Esophagus (tissue), 2 donors: ENCODE measurements around the gene CCHCR1. TPM values are rescaled to one million over a fixed set of nuclear protein-coding genes. Genes with fewer than 3 reads are reported as not detected.
A peak's percentile ranks its signal among the peaks of the same experiment; 100 is the strongest.
"Not testable (repeated sequence)": the region's sequence is repeated elsewhere in the genome, so short reads cannot be mapped to it uniquely, and the experiment has no call there.

Experiments
- H3K27ac ChIP-seq, 2 donors: one replicate each; pipeline ENCODE4 v1.5.1; 2013; ENCODE audit warnings: low read depth in 2 of 2, mild to moderate bottlenecking in 2 of 2, inconsistent platforms in 1 of 2, low read length in 1 of 2, moderate library complexity in 1 of 2
- H3K27me3 ChIP-seq, 2 donors: one replicate each; pipeline ENCODE4 v1.6.1; 2013; ENCODE audit warnings: low read length in 2 of 2, control low read depth in 1 of 2, mild to moderate bottlenecking in 1 of 2; ENCODE audit not compliant: insufficient read depth in 2 of 2, control insufficient read depth in 1 of 2
- H3K36me3 ChIP-seq, 2 donors: one replicate each; pipeline ENCODE4 v1.6.1; 2013; ENCODE audit warnings: low read length in 1 of 2; ENCODE audit not compliant: control insufficient read depth in 2 of 2, insufficient read depth in 2 of 2
- H3K4me1 ChIP-seq, 2 donors: one replicate each; pipeline ENCODE4 v1.6.1; 2013; ENCODE audit warnings: low read length in 1 of 2; ENCODE audit not compliant: control insufficient read depth in 2 of 2, insufficient read depth in 2 of 2
- H3K4me3 ChIP-seq, 2 donors: one replicate each; pipeline ENCODE4 v1.5.1; 2013; ENCODE audit warnings: low read length in 2 of 2, mild to moderate bottlenecking in 2 of 2, low read depth in 1 of 2, moderate library complexity in 1 of 2
- H3K9me3 ChIP-seq, 2 donors: one replicate each; pipeline ENCODE4 v1.6.1; 2013; ENCODE audit warnings: mild to moderate bottlenecking in 2 of 2, low read depth in 1 of 2, low read length in 1 of 2, moderate library complexity in 1 of 2; ENCODE audit not compliant: control insufficient read depth in 2 of 2, insufficient read depth in 1 of 2
- WGBS, 2 donors: extraction: QIAGEN DNeasy Blood & Tissue Kit; methylation state at CpG; one replicate each; pipeline ENCODE4 v1.1.7; 2013; 5-methylcytosine and 5-hydroxymethylcytosine counted together
- polyA plus RNA-seq, 2 donors: library from polyadenylated mRNA; stranded (reverse); fragments of 200-250 nt; gene quantifications; one replicate each; pipeline ENCODE4 v1.2.3, GENCODE V29; 2013
- donor health status: healthy with polysubstance abuse.
- donor health status: Bipolar disorder and iron deficiency.

The CCHCR1 gene
- polyA plus RNA-seq, 2 donors, result 10.5 to 15.4 TPM

DNA sequence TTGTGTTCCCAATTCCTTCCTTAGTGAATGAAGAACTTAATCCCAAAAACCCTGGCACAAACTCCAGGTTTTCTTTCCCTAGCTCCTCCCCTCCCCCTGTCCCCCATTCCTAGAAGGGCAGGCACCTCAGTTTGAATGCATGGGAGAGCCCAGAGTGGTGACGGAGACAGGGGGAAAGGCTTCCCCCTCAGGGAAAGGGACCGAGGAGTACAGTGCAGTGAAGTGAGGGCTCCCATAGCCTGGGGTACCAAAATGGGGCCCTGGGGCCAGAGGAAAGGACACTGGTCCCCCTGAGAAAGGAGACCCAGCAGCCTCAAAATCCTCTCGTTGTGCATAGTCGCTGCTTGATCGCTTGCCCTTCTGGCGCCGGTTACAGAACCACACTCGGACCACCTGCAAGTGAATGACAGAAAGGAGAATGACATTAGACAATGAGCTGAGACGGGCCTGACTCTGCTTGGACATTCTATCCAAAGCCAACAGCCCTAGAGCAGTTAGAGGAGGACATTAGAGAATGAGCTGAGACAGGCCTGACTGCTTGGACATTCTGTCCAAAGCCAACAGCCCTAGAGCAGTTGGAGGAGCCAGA lies 7.0 kb upstream of the CCHCR1 start:
- not testable (repeated sequence) for H3K4me1 ChIP-seq, H3K27me3 ChIP-seq, H3K27ac ChIP-seq, H3K4me3 ChIP-seq, H3K9me3 ChIP-seq, H3K36me3 ChIP-seq
- 88 to 92% methylated on average over 7 to 8 of the region's 9 CpGs for WGBS, 2 donors

DNA sequence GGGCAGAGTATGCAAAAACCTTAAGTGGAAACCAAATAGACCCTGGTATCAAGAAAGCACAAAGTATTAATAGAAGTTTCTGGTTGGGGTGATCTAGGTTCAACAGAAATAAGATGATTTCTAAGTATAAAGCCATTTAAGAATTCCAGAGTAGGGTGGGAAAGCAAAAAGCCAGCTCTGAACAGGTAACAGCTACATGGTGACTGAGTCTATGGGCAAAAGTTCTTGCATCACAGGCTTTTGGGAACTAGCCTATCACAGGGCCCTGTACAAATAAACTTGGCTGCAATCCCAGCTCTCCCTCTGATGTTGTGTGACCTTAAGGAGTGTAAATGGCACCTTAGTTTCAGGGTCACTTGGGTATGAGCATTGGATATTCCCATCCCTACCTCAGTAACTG lies 6.3 kb upstream of the CCHCR1 start:
- Histone ChIP-seq H3K27me3 (no peaks in the 10 kb centered on the region), H3K27ac (no peak overlapping the region), H3K4me3 (no peak overlapping the region), H3K9me3 (no peaks in the 10 kb centered on the region), H3K4me1 (peaks cover 6% of the 10 kb centered on the region in 2 donors), H3K36me3 (peaks cover 0 to 1% of the 10 kb centered on the region in 2 donors)

DNA sequence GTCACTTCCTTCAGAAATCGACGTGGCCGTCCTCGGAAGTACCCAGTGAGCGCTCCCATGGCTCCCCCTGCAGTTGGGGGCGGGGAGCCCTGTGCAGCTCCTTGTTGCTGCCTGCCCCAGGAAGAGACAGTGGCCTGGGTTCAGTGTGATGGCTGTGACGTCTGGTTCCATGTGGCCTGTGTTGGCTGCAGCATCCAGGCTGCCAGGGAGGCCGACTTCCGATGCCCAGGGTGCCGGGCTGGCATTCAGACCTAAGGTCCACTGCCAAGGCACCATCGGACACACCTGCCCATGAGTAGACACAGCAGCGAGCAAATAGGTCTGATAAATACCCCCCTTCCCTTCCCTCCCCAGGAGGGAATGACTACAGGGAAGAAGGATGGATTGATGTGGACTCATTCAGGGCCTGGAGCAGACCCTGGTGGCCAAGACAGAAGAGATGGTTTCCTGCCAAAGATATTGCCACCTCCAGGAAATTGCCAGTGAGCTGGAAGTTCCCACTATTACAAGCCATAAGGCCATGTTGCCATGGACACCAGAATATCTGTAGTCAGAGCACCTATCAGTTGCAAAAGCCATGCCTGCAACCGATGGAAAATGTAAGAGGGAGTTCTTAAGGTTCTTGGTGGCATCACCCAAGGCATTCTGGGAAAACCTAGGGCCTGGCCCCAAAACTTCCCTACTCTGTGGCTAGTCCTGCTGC lies 5.0 kb upstream of the CCHCR1 start:
- Histone ChIP-seq H3K9me3 (no peaks in the 10 kb centered on the region), H3K27me3 (no peaks in the 10 kb centered on the region), H3K4me1 (peaks cover 6% of the 10 kb centered on the region in 2 donors), H3K27ac (no peak overlapping the region), H3K36me3 (peaks cover 0 to 1% of the 10 kb centered on the region in 2 donors), H3K4me3 (no peak overlapping the region)
- 89 to 91% methylated on average over 13 of the region's 13 CpGs for WGBS, 2 donors

DNA sequence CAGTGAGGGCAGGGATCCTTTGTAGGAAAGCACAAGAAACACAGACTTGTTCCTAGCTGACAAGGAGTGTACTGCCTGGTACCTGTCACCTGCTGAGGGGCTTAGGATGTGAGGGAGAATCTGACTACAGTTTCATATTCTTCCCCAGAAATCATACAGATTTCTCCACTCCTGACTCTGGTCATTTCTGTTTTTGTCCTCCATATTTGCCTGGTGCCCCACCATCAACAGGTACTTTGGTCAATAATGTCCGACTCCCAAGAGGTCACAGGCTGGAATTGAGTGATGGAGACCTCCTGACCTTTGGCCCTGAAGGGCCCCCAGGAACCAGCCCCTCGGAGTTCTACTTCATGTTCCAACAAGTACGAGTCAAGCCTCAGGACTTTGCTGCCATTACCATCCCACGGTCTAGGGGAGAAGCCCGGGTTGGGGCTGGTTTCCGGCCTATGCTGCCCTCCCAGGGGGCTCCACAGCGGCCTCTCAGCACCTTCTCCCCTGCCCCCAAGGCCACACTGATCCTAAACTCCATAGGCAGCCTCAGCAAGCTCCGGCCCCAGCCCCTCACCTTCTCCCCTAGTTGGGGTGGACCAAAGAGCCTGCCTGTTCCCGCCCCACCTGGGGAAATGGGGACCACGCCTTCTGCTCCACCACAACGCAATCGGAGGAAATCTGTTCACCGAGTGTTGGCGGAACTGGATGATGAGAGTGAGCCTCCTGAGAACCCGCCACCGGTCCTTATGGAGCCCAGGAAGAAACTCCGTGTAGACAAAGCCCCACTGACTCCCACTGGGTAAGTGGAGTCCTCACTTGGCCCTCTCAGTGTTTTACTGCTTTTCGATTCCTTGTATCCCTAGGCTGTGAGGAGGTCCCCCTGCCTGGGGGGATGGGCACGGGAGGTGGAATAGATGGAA lies 3.9 kb upstream of the CCHCR1 start:
- H3K27me3 ChIP-seq, result no peaks in the 10 kb centered on the region
- WGBS, 2 donors, result 90 to 91% methylated on average over 19 of the region's 19 CpGs
- H3K4me3 ChIP-seq, result no peak overlapping the region
- H3K27ac ChIP-seq, result no peak overlapping the region
- peaks cover 8 to 10% of the 10 kb centered on the region in 2 donors for H3K4me1 ChIP-seq
- no peaks in the 10 kb centered on the region for H3K9me3 ChIP-seq
- peaks cover 0 to 1% of the 10 kb centered on the region in 2 donors for H3K36me3 ChIP-seq

DNA sequence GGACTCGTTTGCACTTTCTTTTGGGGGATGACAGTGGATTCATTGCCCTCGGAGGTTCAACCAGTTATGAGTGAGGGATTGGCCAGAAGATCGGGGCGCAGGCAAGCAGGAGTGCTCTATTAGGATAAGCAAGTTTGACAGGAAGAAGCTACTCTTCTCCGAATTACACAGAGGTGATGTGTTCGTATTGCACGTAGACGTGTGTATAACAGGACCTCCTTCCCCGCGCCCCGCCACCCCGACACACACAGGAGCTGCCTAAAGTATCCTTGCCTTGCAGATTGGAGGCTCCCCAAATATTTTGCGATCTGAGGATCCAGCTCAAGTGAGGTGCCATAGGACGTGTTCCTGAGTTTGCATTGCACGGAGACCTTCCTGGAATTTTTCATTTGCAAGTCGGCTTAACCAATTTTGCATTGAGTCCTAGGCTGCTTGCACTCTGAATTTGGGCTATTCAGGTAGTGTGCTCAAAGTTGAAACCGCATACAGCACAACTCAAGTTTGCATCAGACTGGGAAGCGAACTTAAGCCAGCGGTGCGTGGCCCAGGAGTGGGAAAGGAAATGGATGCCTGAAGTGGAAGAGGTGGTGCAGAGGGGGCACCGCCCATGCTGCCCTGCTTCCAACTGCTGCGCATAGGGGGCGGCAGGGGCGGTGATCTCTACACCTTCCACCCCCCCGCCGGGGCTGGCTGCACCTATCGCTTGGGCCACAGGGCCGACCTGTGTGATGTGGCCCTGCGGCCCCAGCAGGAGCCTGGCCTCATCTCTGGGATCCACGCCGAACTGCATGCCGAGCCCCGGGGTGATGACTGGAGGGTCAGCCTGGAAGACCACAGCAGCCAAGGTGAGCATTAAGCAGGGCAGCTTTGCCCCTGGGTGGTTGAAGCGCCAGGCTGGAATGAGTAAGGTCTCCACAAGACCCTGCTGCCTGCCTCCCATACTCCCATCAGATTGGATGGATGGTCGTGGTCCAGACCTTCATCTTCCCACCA lies 1.6 kb upstream of the CCHCR1 start:
- H3K36me3 ChIP-seq, result peaks cover 0 to 7% of the 10 kb centered on the region in 2 donors
- no peaks in the 10 kb centered on the region for H3K27me3 ChIP-seq
- no peaks in the 10 kb centered on the region for H3K9me3 ChIP-seq
- WGBS, 2 donors, result 12 to 13% methylated on average over 34 to 35 of the region's 35 CpGs
- H3K27ac ChIP-seq, result peak overlapping the region in 1 of 2 donors; percentile 84
- peaks cover 8 to 10% of the 10 kb centered on the region in 2 donors for H3K4me1 ChIP-seq
- peak overlapping the region; percentile 64 to 76 for H3K4me3 ChIP-seq

DNA sequence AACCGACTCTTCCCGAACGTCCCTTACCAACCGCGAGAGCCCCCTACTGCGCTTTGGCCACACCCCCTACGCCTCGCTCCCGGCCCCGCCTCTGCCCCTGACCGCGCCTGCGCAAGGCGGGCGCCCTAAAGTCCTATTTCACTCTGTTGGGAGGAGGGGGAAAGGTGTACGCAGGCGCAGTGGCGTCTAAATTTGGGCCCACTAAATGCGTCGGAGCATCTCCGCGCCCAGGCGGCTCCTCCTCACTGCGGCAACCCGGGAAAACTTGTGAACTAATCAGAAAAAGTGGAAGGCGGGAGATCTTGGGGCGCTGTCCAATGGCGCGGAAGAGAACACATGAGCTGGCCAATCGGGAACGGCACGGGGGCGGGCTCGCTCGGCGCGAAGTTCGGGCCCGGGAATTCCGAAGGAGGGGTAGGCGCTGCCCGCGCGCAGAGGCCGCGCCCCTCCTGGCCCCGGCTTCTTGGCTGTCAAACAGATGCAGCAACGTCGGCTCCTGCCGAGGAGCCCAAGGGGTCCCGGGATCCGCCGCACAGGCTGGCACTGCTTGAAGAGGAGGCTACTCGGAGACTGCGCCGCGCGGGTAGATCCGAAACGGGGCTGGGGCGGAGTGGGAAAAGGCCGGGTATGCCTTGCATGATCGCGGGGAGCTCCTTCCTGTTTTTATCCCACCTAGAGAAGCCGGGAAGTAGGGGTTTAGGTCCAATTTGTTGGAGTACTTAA lies 699 bp upstream of the CCHCR1 start, which contains the start of gene TCF19:
TCF19 (plus strand) TSS at position 450 of the 723 bp plus-strand sequence. CDS start 881 bp downstream, outside the sequence.
- peaks cover 0 to 7% of the 10 kb centered on the region in 2 donors for H3K36me3 ChIP-seq
- H3K4me3 ChIP-seq, result peak within 1 kb of the TSS; percentile 64 to 76
- no peaks in the 10 kb centered on the region for H3K27me3 ChIP-seq
- peak within 1 kb of the TSS; percentile 84 to 85 for H3K27ac ChIP-seq
- 0% methylated on average over 56 to 65 of the region's 65 CpGs for WGBS, 2 donors
- no peaks in the 10 kb centered on the region for H3K9me3 ChIP-seq
- peaks cover 8 to 10% of the 10 kb centered on the region in 2 donors for H3K4me1 ChIP-seq

DNA sequence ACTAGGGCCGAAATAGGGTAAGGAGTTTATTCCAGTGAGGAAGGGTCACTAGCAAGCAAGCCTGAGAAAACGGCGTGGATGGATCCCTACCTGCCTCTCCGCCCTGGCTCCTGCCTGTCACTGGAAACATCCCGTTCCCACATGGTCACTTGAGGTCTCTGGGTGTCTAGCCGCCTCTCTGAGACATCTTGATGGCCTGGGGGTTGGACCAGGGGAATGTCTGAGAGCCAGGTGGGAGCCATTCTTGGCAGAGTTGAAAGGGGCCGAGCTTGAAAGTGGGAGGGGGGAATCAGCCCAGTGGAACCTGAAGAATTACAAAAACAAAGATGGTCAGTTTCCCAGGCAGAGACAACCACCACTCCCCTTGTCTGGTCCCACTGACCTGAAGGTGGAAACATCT lies 961 bp downstream of the CCHCR1 start:
- H3K9me3 ChIP-seq, result no peaks in the 10 kb centered on the region
- WGBS, 2 donors, result 91 to 92% methylated on average over 7 of the region's 7 CpGs
- H3K27ac ChIP-seq, result no peak overlapping the region

DNA sequence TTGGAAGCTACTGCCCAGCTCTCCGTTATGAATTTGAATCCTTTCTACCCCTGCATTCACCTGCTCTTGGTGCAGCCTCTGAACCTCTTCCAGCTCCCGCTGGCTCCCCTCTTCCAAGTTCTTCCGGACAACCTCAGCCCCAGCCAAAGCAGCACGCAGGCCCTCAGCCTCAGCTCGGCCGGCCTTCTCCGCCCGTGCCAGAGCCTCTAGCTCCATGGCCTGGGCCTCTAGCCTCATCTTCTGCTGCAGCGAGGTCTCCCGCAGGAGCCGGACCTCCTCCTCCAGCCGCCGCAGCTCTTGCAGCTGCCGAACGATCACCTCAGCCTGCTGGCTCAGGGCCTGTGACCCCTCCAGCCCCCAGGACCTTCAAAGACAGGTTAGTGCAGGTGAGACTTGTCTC lies 3.2 kb downstream of the CCHCR1 start:
- peaks cover 6 to 8% of the 10 kb centered on the region in 2 donors for H3K4me1 ChIP-seq
- peaks cover 4 to 15% of the 10 kb centered on the region in 2 donors for H3K36me3 ChIP-seq
- H3K4me3 ChIP-seq, result no peak overlapping the region
- WGBS, 2 donors, result 95% methylated on average over 15 of the region's 15 CpGs
- no peaks in the 10 kb centered on the region for H3K27me3 ChIP-seq
- H3K9me3 ChIP-seq, result no peaks in the 10 kb centered on the region
- H3K27ac ChIP-seq, result no peak overlapping the region

More for the DNA sequence above, 961 bp downstream of the CCHCR1 start:
- H3K4me1 ChIP-seq, result peaks cover 8 to 10% of the 10 kb centered on the region in 2 donors
- no peak overlapping the region for H3K4me3 ChIP-seq
- no peaks in the 10 kb centered on the region for H3K27me3 ChIP-seq
- H3K36me3 ChIP-seq, result peaks cover 0 to 7% of the 10 kb centered on the region in 2 donors
